ACC112 (cell line): ENCODE results near the gene ALKBH5.
A peak's percentile ranks its signal among the peaks of the same experiment; 100 is the strongest.

ENCODE experiments used
- H2AFZ ChIP-seq: fragments of 200-600 bp; sonication (generic); one replicate; pipeline ENCODE4 v1.6.0; 2017; ENCODE audit warnings: antibody characterized with exemption, low read length; ENCODE audit not compliant: unreplicated experiment
- H3K27ac ChIP-seq: fragments of 200-600 bp; sonication (generic); 2 replicates; pipeline ENCODE4 v1.5.1; 2014; ENCODE audit warnings: low read depth, mild to moderate bottlenecking, antibody characterized with exemption, low read length, moderate library complexity
- H3K27me3 ChIP-seq: fragments of 200-600 bp; sonication (generic); 2 replicates; pipeline ENCODE4 v1.6.1; 2014; ENCODE audit warnings: mild to moderate bottlenecking, antibody characterized with exemption, low read length, moderate library complexity, mixed read lengths; ENCODE audit not compliant: insufficient read depth
- H3K36me3 ChIP-seq: fragments of 200-600 bp; sonication (generic); 2 replicates; pipeline ENCODE4 v1.6.1; 2016; ENCODE audit warnings: mild to moderate bottlenecking, antibody characterized with exemption, low read length, moderate library complexity, mixed read lengths; ENCODE audit not compliant: insufficient read depth
- H3K4me1 ChIP-seq: fragments of 200-600 bp; sonication (generic); one replicate; pipeline ENCODE4 v1.6.1; 2016; ENCODE audit warnings: low read length, mixed read lengths; ENCODE audit not compliant: insufficient read depth, unreplicated experiment, control insufficient read depth
- H3K4me3 ChIP-seq: fragments of 200-600 bp; sonication (generic); 2 replicates; pipeline ENCODE4 v1.5.1; 2014; ENCODE audit warnings: mild to moderate bottlenecking, low read depth, low read length
- H3K79me2 ChIP-seq: fragments of 200-600 bp; sonication (generic); one replicate; pipeline ENCODE4 v1.6.0; 2016; ENCODE audit warnings: low read length; ENCODE audit not compliant: control insufficient read depth, unreplicated experiment, insufficient read depth

Gene ALKBH5

GRCh38 chr17:18233803-18234518 is 50.3 kb downstream of the ALKBH5 start:
- H3K27me3 ChIP-seq, result no peaks in the 10 kb centered on the region
- no peak overlapping the region for H3K27ac ChIP-seq
- H2AFZ ChIP-seq, result no peak overlapping the region
- peaks cover 11% of the 10 kb centered on the region for H3K79me2 ChIP-seq
- peaks cover 16% of the 10 kb centered on the region for H3K4me1 ChIP-seq
- no peak overlapping the region for H3K4me3 ChIP-seq
- no peaks in the 10 kb centered on the region for H3K36me3 ChIP-seq

GRCh38 chr17:18234853-18235380 is 51.3 kb downstream of the ALKBH5 start:
- no peaks in the 10 kb centered on the region for H3K27me3 ChIP-seq
- peak overlapping the region; percentile 60; the same call in 1 of the 2 replicates for H3K27ac ChIP-seq
- H3K4me1 ChIP-seq, result peaks cover 16% of the 10 kb centered on the region
- H3K36me3 ChIP-seq, result no peaks in the 10 kb centered on the region
- H3K4me3 ChIP-seq, result no peak overlapping the region
- peaks cover 3% of the 10 kb centered on the region for H3K79me2 ChIP-seq
- H2AFZ ChIP-seq, result no peak overlapping the region

GRCh38 chr17:18235743-18236256 is 52.2 kb downstream of the ALKBH5 start:
- peaks cover 16% of the 10 kb centered on the region for H3K4me1 ChIP-seq
- no peak overlapping the region for H2AFZ ChIP-seq
- H3K27me3 ChIP-seq, result no peaks in the 10 kb centered on the region
- no peaks in the 10 kb centered on the region for H3K79me2 ChIP-seq
- H3K36me3 ChIP-seq, result no peaks in the 10 kb centered on the region
- no peak overlapping the region for H3K4me3 ChIP-seq
- H3K27ac ChIP-seq, result peak overlapping the region; percentile 60

- peaks cover 16% of the 10 kb centered on the region for H3K4me1 ChIP-seq
- H2AFZ ChIP-seq, result no peak overlapping the region
- no peaks in the 10 kb centered on the region for H3K79me2 ChIP-seq
- H3K4me3 ChIP-seq, result no peak overlapping the region
- no peaks in the 10 kb centered on the region for H3K27me3 ChIP-seq
- no peaks in the 10 kb centered on the region for H3K36me3 ChIP-seq
- H3K27ac ChIP-seq, result peak overlapping the region; percentile 60
These were observed 52.9 kb downstream of the ALKBH5 start for GRCh38 chr17:18236494-18236893.

- Histone ChIP-seq H3K36me3 (no peaks in the 10 kb centered on the region), H2AFZ (no peak overlapping the region), H3K4me1 (peaks cover 16% of the 10 kb centered on the region), H3K27ac (no peak overlapping the region), H3K4me3 (no peak overlapping the region), H3K27me3 (no peaks in the 10 kb centered on the region), H3K79me2 (no peaks in the 10 kb centered on the region)
These were observed 53.8 kb downstream of the ALKBH5 start for GRCh38 chr17:18237461-18237860.

GRCh38 chr17:18238299-18238698 is 54.7 kb downstream of the ALKBH5 start:
- Histone ChIP-seq H3K27me3 (no peaks in the 10 kb centered on the region), H3K4me1 (peaks cover 16% of the 10 kb centered on the region), H3K36me3 (no peaks in the 10 kb centered on the region), H3K27ac (no peak overlapping the region), H3K79me2 (no peaks in the 10 kb centered on the region), H3K4me3 (no peak overlapping the region), H2AFZ (no peak overlapping the region)

GRCh38 chr17:18240449-18240848 is 56.8 kb downstream of the ALKBH5 start:
- Histone ChIP-seq H2AFZ (no peak overlapping the region), H3K27ac (no peak overlapping the region), H3K79me2 (no peaks in the 10 kb centered on the region), H3K4me1 (peaks cover 10% of the 10 kb centered on the region), H3K36me3 (0 out of 2 replicates have a peak, but pooled peaks cover under 1% of the 10 kb centered on the region), H3K27me3 (no peaks in the 10 kb centered on the region), H3K4me3 (no peak overlapping the region)

GRCh38 chr17:18241229-18241871 is 57.7 kb downstream of the ALKBH5 start:
- Histone ChIP-seq H3K79me2 (no peaks in the 10 kb centered on the region), H3K4me3 (no peak overlapping the region), H3K27me3 (no peaks in the 10 kb centered on the region), H3K36me3 (peaks cover 7% of the 10 kb centered on the region; the same call in 1 of the 2 replicates), H3K4me1 (peaks cover under 1% of the 10 kb centered on the region), H2AFZ (no peak overlapping the region), H3K27ac (no peak overlapping the region)

- Histone ChIP-seq H2AFZ (no peak overlapping the region), H3K27ac (no peak overlapping the region), H3K36me3 (peaks cover 26% of the 10 kb centered on the region; the same call in 1 of the 2 replicates), H3K79me2 (no peaks in the 10 kb centered on the region), H3K4me3 (no peak overlapping the region), H3K27me3 (no peaks in the 10 kb centered on the region), H3K4me1 (no peaks in the 10 kb centered on the region)
These were observed 61.6 kb downstream of the ALKBH5 start for GRCh38 chr17:18245038-18245776.

GRCh38 chr17:18246109-18246725 is 62.6 kb downstream of the ALKBH5 start:
- no peak overlapping the region for H3K4me3 ChIP-seq
- no peaks in the 10 kb centered on the region for H3K27me3 ChIP-seq
- H3K36me3 ChIP-seq, result peaks cover 27% of the 10 kb centered on the region; the same call in 1 of the 2 replicates
- H3K79me2 ChIP-seq, result no peaks in the 10 kb centered on the region
- H3K27ac ChIP-seq, result no peak overlapping the region
- no peak overlapping the region for H2AFZ ChIP-seq
- no peaks in the 10 kb centered on the region for H3K4me1 ChIP-seq
